HG03558 (cell line): ENCODE data around the gene RNF215.
"Not testable (repeated sequence)": the region's sequence is repeated elsewhere in the genome, so short reads cannot be mapped to it uniquely, and the experiment has no call there.

Experiments used
- ATAC-seq: cut with Tn5 transposase; IDR thresholded peaks from one replicate; pipeline ENCODE4 v1.9.1; 2021; ENCODE audit warnings: moderate number of reproducible peaks; ENCODE audit not compliant: unreplicated experiment; ENCODE audit errors: extremely low read depth

The RNF215 gene

DNA sequence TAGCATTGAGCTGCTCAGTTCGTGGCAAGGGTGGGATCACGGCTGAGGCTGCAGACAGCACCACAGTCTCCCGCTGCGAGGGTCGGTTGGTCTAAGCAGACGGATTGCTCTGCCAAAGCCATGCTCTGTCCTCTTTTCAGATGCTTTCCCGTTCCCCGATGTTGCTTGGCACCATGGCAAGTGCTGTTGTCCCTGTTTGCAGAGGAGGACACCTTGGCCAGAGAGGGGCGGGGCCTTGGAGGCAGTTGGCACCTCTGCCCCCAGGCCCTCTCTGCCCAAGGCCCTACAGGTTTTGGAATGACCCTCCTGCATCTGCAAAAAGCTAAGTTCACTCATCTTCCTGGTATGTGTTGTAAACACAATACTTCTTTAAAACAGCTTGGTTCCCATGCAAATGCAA, 18.8 kb downstream of the RNF215 start:
- no peak for ATAC-seq

- ATAC-seq = no peak
Observed at GRCh38 chr22:30365891-30366290, 21.3 kb downstream of the RNF215 start.

DNA sequence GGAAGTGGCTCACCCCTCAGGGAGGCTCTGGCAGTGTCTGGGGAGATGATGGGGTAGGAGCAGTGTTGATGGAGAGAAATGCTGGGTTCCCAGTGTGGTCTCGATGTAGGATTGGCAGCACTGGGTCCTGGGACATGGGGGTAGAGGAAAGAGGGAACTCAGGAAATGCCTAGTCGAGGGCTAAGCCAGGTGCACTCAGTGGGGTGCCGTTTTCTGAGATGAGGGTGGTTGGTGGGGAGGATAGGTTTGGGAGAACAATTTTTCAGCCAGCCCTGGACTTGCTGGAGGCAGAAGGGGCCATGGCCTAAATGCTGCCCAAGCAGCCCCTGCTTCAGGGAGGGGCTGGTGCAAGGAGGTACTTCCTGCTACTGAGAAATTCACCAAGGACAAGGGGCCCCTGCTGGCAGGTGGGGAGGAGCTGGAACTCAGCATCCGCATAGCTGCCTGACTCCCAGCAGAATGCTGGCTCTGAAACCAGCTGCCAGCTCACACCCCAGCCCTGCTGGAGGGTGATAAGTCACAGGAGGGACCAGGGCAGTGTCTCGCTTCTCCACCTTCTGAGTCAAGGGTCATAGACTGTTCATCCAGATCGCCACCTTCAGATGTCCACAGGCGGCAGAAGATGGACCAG, 24.4 kb downstream of the RNF215 start:
- no peak for ATAC-seq

GRCh38 chr22:30361916-30362650, 25.1 kb downstream of the RNF215 start:
- no peak for ATAC-seq

GRCh38 chr22:30358541-30358940, 28.7 kb downstream of the RNF215 start:
- ATAC-seq = no peak

DNA sequence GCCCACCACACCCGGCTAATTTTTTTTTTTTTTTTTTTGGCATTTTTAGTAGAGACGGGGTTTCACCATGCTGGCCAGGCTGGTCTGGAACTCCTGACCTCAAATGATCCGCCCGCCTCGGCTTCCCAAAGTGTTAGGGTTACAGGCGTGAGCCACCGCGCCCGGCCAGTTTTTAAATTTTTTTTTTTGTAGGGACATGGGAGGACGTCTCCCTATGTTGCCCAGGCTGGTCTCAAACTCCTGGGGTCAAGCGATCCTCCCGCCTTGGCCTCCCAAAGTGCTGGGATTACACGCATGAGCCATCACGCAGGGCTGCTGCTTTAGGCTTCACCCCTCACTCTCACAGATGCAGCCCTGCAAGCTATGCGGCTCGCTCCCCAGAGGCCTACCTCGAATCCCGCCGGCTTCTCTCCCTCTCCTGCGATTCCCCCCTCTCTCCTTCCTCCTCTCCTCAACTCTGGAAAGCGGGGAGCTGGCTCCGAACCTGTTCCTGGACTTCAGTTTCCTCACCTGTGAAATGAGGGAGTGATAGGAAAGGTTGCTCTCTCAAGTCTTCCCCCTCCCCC, 29.5 kb downstream of the RNF215 start:
- no peak for ATAC-seq

DNA sequence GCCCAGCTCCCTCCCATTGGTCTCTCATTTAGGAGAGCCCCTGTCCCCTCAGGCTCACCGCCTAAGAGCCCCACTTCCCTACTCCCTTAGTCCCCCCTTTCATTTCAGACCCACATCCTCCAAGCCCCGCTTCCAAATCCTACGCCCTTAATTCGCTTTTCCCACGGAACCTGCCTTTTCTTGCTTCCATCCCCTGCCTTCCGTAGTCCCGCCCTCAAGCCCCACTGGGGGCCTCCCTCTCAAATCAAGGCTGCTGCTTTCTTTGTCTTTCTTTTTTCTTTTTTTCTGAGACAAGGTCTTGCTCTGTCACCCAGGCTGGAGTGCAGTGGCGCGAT, 30.0 kb downstream of the RNF215 start:
- no peak for ATAC-seq

DNA sequence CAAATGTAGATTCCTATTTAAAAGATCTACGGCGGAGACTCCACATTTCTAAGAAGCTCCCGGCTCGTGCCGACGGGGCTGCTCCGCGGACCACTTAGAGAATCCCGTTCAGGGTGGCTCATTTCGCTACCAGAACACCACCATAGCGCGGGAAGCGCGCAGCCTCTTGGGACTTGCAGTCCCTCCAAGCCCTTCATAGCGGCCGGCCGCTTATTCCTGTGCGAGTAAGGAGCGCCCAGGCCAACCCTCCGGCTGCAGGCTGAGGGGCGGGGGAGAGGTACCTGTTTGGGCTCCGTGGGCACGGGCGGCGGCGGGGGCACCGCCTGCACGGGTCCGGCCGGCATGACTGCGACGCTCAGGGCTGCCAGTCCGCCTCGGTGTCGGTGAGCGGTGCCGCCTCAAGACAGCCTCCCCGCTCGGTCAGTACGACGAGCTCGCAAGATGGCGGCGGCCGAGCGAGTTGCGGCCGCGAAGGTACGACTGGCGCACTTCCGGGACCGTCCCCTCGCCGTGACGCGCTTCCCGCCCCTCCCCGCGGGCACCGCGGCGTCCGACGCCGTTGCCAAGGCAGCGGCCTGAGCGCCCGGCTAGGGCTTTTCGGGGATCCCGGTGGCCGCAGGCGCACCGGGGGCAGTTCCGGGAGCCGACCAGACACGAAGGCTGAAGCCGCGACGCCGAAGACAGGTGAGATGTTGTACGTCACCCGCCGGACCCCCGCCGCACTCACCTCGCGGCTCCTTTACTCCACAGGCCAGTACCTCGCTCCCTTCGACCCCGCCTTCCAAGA, 30.6 kb downstream of the RNF215 start, which contains the start of the genes CCDC157 and SF3A1:
Gene CCDC157 (plus strand): TSS at position 559 of the 787 bp plus-strand sequence. CDS start 8,994 bp downstream, outside the sequence.
Gene SF3A1 (minus strand): TSS at position 446 of the 787 bp plus-strand sequence. CDS start 102 bp downstream, at position 344.
- peak; percentile 59 for ATAC-seq

- ATAC-seq = no peak
Observed at GRCh38 chr22:30354644-30355043, 32.6 kb downstream of the RNF215 start.

DNA sequence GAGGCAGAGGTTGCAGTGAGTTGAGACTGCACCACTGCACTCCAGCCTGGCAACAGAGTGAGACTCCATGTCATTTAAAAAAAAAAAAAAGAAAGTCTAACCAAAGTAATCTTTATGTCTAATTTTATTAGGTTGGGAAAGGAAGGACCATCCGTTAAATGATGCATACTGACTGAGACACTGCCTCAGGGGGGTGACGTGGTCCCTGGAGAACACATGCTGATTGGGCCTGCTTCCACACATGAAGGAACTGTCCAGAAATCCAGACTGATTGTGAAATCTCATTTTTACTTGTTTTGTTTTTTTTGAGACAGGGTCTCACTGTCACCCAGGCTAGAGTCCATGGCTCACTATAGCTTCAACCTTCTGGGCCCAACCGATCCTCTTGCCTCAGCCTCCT, 36.0 kb downstream of the RNF215 start:
- no peak for ATAC-seq

- ATAC-seq = no peak
Observed at GRCh38 chr22:30348809-30349208, 38.4 kb downstream of the RNF215 start.

DNA sequence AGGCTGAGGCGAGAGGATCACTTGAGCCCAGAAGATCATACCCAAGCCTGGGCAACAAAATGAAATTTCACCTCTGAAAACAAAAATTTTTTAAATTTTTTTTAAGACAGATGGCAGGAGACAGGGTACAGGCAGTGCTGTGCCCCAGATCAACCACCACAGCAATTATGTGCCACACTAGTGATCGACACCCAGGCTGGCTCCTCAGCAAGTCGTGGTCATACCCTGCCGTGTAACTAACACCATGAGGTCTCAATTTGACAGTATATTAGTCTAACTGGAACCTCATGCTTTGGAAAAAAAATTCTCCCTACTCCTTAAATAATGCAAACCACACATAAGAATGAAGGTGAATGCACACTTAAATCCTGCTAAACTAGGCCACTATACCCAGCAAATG, 38.8 kb downstream of the RNF215 start:
- ATAC-seq = no peak

DNA sequence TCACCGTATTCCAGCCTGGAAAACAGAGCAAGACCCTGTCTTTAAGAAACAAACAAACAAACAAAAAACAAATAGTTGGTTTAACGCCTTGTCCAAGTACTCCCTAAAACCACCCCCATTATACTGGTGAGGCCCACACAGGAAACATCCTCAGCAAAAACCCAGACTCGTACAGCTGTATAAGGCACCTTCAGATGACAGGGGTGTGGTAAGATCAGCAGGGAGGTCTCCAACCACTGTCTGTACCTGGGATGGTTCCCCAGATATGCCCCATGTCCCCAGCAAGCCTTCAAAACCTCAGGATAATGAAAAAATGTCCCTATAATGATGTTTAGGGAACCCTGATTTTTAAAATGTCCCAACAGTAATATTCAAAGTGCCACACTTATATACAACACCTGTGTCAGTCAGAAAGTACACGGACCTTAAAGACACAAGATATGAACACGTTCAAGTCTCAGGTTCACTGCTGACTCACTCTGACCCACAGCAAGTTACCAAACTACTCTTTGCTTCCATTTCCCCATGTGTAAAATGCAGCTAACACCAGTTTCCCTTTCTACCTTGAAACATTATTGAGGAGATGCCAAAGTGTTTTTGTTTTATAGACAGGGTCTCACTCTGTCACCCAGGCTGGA, 39.8 kb downstream of the RNF215 start:
- no peak for ATAC-seq

DNA sequence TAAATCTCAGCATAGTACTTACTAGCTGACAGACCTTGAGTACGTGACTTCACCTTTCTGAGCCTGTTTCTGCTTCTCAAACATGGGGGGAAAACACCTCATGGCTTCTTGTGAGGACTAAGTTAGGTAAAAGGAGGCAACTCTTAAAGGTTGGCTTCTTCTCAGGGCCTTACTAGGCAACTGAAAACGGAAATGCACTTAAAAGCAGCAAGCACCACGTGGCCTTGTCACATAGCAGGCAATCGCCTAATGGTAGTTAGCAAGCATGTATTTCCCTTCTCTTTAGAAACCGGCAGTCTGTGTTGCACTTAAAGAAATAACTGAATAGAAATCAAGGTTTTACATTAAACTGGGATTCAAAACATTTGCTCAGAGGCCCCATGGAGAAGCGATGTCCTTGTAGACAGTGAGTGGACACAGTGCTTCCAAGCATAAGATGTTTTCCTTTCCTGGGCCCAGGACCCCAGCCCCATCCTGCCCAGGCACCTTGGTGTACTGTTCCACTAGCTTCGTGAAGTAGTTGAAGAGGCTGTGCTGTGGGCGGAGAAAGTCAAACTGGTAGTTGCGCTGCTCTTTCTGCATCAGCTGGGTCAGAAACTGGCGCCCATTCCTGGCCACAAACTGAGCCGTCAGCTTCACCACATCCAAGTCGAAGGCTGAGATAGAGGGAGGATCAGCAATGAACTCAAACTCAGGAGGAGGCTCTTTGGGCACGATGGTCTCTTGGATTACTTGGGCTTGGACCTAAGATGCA, 42.6 kb downstream of the RNF215 start:
- ATAC-seq = no peak

DNA sequence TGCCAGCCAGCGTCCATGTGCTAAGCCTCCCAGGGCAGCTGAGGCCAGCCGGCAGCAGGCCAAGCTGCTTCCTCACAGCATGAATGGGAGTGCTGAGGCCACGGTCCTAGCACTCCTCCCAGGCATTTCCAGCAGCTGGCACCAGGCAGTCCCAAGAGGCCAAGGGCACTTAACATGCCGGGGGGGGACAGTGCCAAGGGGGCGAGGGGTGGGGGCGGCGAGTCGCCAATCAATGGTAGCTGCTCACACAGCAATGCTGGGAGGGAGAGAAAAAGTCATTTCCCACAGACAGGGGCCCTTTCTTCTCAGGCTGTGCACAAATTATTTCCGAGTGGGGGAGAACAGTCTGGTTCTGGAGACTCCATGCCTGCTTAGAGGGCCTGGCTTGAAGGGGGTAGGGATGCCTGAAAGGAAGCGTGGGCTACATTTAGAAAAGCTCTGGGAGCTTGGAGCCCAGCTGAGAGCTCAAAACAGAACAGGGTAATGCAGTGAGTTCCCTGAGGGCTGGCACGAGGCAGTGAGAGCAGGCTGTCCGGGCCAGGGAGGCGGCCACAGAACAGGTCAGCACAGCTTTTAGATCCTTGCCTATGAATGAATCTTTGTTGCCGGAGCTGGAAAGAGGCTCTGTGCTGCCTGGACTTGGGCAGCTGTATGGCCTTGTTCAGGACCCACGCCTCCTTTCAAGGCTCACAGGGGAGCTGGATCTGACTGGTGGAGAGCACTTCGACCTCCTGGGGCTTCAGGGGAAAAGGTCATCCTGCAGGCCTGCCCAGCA, 46.1 kb downstream of the RNF215 start:
- no peak for ATAC-seq

DNA sequence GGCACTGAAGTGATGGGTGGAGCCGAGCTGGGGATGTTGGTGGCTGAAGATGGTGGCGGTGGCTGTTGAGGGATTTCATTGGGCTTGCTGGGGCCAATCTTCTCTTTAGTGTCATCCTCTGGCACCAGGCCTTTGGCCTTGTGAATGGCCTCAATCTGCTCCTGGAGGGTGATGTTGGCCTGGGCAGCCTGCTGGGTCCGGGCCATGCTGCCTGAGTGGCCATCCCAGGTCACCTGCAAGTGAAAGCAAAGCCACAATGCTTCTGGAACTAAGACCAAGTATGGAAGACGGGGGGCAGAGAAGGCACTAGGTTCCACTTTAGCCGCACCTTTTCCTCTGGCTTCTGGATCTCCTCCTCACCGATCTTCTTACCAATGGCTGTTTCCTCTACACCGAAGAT, 48.4 kb downstream of the RNF215 start:
- no peak for ATAC-seq

GRCh38 chr22:30338341-30338740, 48.9 kb downstream of the RNF215 start:
- ATAC-seq = not testable (repeated sequence)

- ATAC-seq = no peak
Observed at GRCh38 chr22:30337461-30337778, 49.8 kb downstream of the RNF215 start.
